ENCODE measurements around the gene RANBP3L. TPM values are rescaled to one million over a fixed set of nuclear protein-coding genes. Genes with fewer than 3 reads are reported as not detected.

RANBP3L gene
- total and polyA plus RNA-seq, 2 experiments from 2014 or later: not detected

DNA sequence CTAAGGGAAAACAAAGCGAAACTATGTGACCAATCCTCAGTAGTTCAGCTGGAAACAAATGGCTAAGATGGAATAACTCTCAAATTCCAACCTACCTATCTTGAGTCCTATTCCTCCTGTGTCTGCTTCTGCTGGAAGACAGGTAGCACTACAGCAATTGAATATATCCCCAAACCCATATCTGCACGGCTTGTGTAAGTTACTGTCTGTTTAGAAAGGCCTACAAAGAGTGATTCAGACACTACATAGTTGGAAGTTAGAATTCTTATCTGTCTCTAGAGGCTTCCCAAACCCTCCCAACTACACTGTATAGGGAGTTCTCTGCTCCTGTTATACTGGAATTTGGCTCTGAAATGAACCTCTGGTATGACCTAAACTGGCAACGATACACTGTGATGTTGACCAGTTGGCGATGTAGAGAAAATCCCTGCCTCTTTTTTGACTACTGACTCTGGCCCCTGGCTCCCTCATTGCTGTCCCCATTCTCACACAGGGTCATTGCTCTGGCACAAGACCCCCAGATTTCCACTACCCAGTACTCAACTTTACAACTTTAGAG is 37.4 kb downstream of the RANBP3L start (continued):
- TF ChIP-seq, protein P1, sequence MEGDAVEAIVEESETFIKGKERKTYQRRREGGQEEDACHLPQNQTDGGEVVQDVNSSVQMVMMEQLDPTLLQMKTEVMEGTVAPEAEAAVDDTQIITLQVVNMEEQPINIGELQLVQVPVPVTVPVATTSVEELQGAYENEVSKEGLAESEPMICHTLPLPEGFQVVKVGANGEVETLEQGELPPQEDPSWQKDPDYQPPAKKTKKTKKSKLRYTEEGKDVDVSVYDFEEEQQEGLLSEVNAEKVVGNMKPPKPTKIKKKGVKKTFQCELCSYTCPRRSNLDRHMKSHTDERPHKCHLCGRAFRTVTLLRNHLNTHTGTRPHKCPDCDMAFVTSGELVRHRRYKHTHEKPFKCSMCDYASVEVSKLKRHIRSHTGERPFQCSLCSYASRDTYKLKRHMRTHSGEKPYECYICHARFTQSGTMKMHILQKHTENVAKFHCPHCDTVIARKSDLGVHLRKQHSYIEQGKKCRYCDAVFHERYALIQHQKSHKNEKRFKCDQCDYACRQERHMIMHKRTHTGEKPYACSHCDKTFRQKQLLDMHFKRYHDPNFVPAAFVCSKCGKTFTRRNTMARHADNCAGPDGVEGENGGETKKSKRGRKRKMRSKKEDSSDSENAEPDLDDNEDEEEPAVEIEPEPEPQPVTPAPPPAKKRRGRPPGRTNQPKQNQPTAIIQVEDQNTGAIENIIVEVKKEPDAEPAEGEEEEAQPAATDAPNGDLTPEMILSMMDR (conservative IDR thresholded peaks at IDR 0.05; ENCODE audit: low read depth in 2 of 2): no peak
- TF ChIP-seq EZH2 (IDR thresholded peaks at IDR 0.05; ENCODE audit: low read depth, unreplicated experiment) (no peak), ZNF114 (CRISPR knock-in tag; IDR thresholded peaks at IDR 0.05) (no peak)

DNA sequence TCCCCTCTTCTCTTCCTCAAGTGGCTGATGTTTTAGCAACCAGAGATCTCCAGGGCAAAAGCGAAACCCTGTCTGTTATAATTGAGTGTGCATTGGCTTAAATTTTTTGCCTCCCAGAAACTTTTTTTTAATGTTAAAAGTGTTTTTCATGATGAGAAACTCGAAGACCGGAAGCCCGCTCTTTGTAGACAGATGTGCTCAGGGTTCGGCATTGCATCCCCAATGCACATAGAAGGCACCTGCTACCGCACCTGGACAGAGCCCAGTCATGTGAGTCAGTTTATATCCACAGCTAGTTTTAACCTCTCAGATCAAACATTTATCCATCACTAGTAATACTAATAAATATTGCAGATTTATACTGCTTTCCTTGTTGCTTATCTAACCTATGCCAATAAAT is 40.5 kb downstream of the RANBP3L start:
- no peaks in the 10 kb centered on the region for H3K4me1 ChIP-seq (ENCODE audit: insufficient read depth)
- TF ChIP-seq, protein P2, sequence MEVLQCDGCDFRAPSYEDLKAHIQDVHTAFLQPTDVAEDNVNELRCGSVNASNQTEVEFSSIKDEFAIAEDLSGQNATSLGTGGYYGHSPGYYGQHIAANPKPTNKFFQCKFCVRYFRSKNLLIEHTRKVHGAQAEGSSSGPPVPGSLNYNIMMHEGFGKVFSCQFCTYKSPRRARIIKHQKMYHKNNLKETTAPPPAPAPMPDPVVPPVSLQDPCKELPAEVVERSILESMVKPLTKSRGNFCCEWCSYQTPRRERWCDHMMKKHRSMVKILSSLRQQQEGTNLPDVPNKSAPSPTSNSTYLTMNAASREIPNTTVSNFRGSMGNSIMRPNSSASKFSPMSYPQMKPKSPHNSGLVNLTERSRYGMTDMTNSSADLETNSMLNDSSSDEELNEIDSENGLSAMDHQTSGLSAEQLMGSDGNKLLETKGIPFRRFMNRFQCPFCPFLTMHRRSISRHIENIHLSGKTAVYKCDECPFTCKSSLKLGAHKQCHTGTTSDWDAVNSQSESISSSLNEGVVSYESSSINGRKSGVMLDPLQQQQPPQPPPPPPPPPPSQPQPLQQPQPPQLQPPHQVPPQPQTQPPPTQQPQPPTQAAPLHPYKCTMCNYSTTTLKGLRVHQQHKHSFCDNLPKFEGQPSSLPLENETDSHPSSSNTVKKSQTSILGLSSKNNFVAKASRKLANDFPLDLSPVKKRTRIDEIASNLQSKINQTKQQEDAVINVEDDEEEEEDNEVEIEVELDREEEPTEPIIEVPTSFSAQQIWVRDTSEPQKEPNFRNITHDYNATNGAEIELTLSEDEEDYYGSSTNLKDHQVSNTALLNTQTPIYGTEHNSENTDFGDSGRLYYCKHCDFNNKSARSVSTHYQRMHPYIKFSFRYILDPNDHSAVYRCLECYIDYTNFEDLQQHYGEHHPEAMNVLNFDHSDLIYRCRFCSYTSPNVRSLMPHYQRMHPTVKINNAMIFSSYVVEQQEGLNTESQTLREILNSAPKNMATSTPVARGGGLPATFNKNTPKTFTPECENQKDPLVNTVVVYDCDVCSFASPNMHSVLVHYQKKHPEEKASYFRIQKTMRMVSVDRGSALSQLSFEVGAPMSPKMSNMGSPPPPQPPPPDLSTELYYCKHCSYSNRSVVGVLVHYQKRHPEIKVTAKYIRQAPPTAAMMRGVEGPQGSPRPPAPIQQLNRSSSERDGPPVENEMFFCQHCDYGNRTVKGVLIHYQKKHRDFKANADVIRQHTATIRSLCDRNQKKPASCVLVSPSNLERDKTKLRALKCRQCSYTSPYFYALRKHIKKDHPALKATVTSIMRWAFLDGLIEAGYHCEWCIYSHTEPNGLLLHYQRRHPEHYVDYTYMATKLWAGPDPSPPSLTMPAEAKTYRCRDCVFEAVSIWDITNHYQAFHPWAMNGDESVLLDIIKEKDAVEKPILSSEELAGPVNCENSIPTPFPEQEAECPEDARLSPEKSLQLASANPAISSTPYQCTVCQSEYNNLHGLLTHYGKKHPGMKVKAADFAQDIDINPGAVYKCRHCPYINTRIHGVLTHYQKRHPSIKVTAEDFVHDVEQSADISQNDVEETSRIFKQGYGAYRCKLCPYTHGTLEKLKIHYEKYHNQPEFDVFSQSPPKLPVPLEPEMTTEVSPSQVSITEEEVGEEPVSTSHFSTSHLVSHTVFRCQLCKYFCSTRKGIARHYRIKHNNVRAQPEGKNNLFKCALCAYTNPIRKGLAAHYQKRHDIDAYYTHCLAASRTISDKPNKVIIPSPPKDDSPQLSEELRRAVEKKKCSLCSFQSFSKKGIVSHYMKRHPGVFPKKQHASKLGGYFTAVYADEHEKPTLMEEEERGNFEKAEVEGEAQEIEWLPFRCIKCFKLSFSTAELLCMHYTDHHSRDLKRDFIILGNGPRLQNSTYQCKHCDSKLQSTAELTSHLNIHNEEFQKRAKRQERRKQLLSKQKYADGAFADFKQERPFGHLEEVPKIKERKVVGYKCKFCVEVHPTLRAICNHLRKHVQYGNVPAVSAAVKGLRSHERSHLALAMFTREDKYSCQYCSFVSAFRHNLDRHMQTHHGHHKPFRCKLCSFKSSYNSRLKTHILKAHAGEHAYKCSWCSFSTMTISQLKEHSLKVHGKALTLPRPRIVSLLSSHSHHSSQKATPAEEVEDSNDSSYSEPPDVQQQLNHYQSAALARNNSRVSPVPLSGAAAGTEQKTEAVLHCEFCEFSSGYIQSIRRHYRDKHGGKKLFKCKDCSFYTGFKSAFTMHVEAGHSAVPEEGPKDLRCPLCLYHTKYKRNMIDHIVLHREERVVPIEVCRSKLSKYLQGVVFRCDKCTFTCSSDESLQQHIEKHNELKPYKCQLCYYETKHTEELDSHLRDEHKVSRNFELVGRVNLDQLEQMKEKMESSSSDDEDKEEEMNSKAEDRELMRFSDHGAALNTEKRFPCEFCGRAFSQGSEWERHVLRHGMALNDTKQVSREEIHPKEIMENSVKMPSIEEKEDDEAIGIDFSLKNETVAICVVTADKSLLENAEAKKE (CRISPR knock-in tag; IDR thresholded peaks at IDR 0.05): no peak
- no peak for TF ChIP-seq EZH2phosphoT487 (IDR thresholded peaks at IDR 0.05; ENCODE audit: unreplicated experiment)
- TF ChIP-seq STAT1 (IDR thresholded peaks at IDR 0.05; ENCODE audit: unreplicated experiment): no peak
- TF ChIP-seq, protein P3, sequence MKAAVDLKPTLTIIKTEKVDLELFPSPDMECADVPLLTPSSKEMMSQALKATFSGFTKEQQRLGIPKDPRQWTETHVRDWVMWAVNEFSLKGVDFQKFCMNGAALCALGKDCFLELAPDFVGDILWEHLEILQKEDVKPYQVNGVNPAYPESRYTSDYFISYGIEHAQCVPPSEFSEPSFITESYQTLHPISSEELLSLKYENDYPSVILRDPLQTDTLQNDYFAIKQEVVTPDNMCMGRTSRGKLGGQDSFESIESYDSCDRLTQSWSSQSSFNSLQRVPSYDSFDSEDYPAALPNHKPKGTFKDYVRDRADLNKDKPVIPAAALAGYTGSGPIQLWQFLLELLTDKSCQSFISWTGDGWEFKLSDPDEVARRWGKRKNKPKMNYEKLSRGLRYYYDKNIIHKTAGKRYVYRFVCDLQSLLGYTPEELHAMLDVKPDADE (IDR thresholded peaks at IDR 0.05): no peak
- TF ChIP-seq, protein P4, sequence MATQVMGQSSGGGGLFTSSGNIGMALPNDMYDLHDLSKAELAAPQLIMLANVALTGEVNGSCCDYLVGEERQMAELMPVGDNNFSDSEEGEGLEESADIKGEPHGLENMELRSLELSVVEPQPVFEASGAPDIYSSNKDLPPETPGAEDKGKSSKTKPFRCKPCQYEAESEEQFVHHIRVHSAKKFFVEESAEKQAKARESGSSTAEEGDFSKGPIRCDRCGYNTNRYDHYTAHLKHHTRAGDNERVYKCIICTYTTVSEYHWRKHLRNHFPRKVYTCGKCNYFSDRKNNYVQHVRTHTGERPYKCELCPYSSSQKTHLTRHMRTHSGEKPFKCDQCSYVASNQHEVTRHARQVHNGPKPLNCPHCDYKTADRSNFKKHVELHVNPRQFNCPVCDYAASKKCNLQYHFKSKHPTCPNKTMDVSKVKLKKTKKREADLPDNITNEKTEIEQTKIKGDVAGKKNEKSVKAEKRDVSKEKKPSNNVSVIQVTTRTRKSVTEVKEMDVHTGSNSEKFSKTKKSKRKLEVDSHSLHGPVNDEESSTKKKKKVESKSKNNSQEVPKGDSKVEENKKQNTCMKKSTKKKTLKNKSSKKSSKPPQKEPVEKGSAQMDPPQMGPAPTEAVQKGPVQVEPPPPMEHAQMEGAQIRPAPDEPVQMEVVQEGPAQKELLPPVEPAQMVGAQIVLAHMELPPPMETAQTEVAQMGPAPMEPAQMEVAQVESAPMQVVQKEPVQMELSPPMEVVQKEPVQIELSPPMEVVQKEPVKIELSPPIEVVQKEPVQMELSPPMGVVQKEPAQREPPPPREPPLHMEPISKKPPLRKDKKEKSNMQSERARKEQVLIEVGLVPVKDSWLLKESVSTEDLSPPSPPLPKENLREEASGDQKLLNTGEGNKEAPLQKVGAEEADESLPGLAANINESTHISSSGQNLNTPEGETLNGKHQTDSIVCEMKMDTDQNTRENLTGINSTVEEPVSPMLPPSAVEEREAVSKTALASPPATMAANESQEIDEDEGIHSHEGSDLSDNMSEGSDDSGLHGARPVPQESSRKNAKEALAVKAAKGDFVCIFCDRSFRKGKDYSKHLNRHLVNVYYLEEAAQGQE (IDR thresholded peaks at IDR 0.05; ENCODE audit: unreplicated experiment): no peak
- no peak for TF ChIP-seq POLR2AphosphoS5 (IDR thresholded peaks at IDR 0.05; ENCODE audit: low read depth)
- TF ChIP-seq, protein P1 (conservative IDR thresholded peaks at IDR 0.05; ENCODE audit: low read depth in 2 of 2): no peak
- no peak for TF ChIP-seq JUNB (IDR thresholded peaks at IDR 0.05; ENCODE audit: unreplicated experiment)

More for the DNA sequence above, 40.5 kb downstream of the RANBP3L start:
- H3K36me3 Mint-ChIP-seq (ENCODE audit: low read depth): no peaks in the 10 kb centered on the region
- Histone ChIP-seq H3K4me2 (no peak overlapping the region), H3K9me2 (ENCODE audit: insufficient read depth) (no peaks in the 10 kb centered on the region), H3F3A (replicated peaks; ENCODE audit: low read depth) (no peaks in the 10 kb centered on the region), H3K79me2 (replicated peaks; ENCODE audit: insufficient read depth) (no peaks in the 10 kb centered on the region), H3K27ac (ENCODE audit: low read depth) (no peak overlapping the region), H4K20me1 (replicated peaks; ENCODE audit: insufficient read depth) (no peaks in the 10 kb centered on the region), H3K36me3 (ENCODE audit: insufficient read depth) (no peaks in the 10 kb centered on the region), H3K4me3 (no peak overlapping the region), H2AFZ (no peak overlapping the region), H3K27me3 (ENCODE audit: insufficient read depth) (no peaks in the 10 kb centered on the region)
- no peak overlapping the region for H3K4me3 Mint-ChIP-seq
- no peaks in the 10 kb centered on the region for H3K4me1 Mint-ChIP-seq
- DNase-seq (ENCODE audit: low spot score): no peak
- H3K27me3 Mint-ChIP-seq (ENCODE audit: insufficient read depth, low read depth, poor library complexity): peaks cover 3% of the 10 kb centered on the region
- no peaks in the 10 kb centered on the region; the same call in 2 of the 3 replicates for H3K9me3 Mint-ChIP-seq
- H3K27ac Mint-ChIP-seq: no peak overlapping the region
- no peak for ATAC-seq

Measured in GM23338 (cell line).